ENCODE measurements around the gene HERC2. TPM values are rescaled to one million over a fixed set of nuclear protein-coding genes. Genes with fewer than 3 reads are reported as not detected.

HERC2 gene
- total and polyA plus RNA-seq, 2 of the 4 experiments (the other 2 are of a cell fraction) = 20.8 to 28.9 TPM

- H2AK5ac ChIP-seq (ENCODE audit: low read depth, low read length) = no peak overlapping the region
- dilution Hi-C loops (cut with HindIII; ENCODE audit: low sequenced_read_pairs, unreplicated experiment) = no loop called here
- H3K4me2 ChIP-seq (ENCODE audit: low read depth, low read length) = no peak overlapping the region
- H3K9ac ChIP-seq (ENCODE audit: low read depth, low read length) = no peak overlapping the region
- BruUV-seq (replicated peaks) = no TSS peak
- H3K9me1 ChIP-seq (ENCODE audit: insufficient read depth, low read length) = no peaks in the 10 kb centered on the region
- no peak overlapping the region for H3K56ac ChIP-seq (ENCODE audit: extremely low read depth, insufficient read depth, low read length)
- no peak overlapping the region for H4K5ac ChIP-seq (ENCODE audit: low read depth, low read length)
- ChIA-PET CTCF (no interaction called here), POLR2A (ENCODE audit: unreplicated experiment) (no interaction called here)
- no peak overlapping the region for H3K23ac ChIP-seq (ENCODE audit: low read depth, low read length)
- 94% methylated on average over 17 of the region's 20 CpGs; no CpG with 5 or more reads in 1 of the 2 experiments for WGBS, 2 experiments (ENCODE audit: extremely low coverage in 2 of 2, insufficient read length in 1 of 2)
- no peak overlapping the region for H3K4ac ChIP-seq (ENCODE audit: low read depth, low read length)
- H2BK120ac ChIP-seq (ENCODE audit: low read depth, low read length) = no peak overlapping the region
- TF ChIP-seq MAFK (IDR thresholded peaks at IDR 0.05; ENCODE audit: low read depth, low read length) (no peak), MAZ (IDR thresholded peaks at IDR 0.05; ENCODE audit: borderline replicate concordance, low read depth, low read length) (no peak), BHLHE40 (IDR thresholded peaks at IDR 0.05; ENCODE audit: low read depth, low read length) (no peak), NFE2L2 (IDR thresholded peaks at IDR 0.05; ENCODE audit: low read depth, low read length) (no peak), POLR2A (IDR thresholded peaks at IDR 0.05; ENCODE audit: low read depth, low read length) (no peak), ELK1 (IDR thresholded peaks at IDR 0.05; ENCODE audit: borderline replicate concordance, low read depth, low read length) (no peak), CHD1 (IDR thresholded peaks at IDR 0.05; ENCODE audit: low read depth, low read length) (no peak), CTCF (conservative IDR thresholded peaks at IDR 0.05; ENCODE audit: low read depth, low read length) (no peak), RAD21 (IDR thresholded peaks at IDR 0.05; ENCODE audit: low read length) (no peak), CEBPB (IDR thresholded peaks at IDR 0.05; ENCODE audit: low read depth, low read length) (no peak), RCOR1 (IDR thresholded peaks at IDR 0.05; ENCODE audit: insufficient replicate concordance, low read length) (no peak), SMC3 (IDR thresholded peaks at IDR 0.05; ENCODE audit: low read depth, low read length) (no peak), MXI1 (IDR thresholded peaks at IDR 0.05; ENCODE audit: borderline replicate concordance, low read depth, low read length) (no peak)
- TF ChIP-seq, protein P1, sequence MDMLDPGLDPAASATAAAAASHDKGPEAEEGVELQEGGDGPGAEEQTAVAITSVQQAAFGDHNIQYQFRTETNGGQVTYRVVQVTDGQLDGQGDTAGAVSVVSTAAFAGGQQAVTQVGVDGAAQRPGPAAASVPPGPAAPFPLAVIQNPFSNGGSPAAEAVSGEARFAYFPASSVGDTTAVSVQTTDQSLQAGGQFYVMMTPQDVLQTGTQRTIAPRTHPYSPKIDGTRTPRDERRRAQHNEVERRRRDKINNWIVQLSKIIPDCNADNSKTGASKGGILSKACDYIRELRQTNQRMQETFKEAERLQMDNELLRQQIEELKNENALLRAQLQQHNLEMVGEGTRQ (IDR thresholded peaks at IDR 0.05; ENCODE audit: low read depth, low read length) = no peak
- H3K27ac ChIP-seq (ENCODE audit: insufficient read depth, low read length) = no peak overlapping the region
- H3K9me3 ChIP-seq (ENCODE audit: control insufficient read depth, insufficient read depth, low read length) = no peaks in the 10 kb centered on the region
- intact Hi-C loops (cut with micrococcal nuclease) = no loop called here
- no peak overlapping the region for H4K8ac ChIP-seq (ENCODE audit: low read depth in 2 of 2, low read length in 2 of 2)
- no peak overlapping the region for H2BK15ac ChIP-seq (ENCODE audit: low read depth, low read length)
- H2AFZ ChIP-seq (replicated peaks; ENCODE audit: low read length, poor library complexity) = no peak overlapping the region
- no peak overlapping the region for H4K91ac ChIP-seq (ENCODE audit: insufficient read depth, low read depth, low read length)
- H3K36me3 ChIP-seq (ENCODE audit: control insufficient read depth, insufficient read depth, low read length) = no peaks in the 10 kb centered on the region
- no peaks in the 10 kb centered on the region for H3K4me1 ChIP-seq (ENCODE audit: control insufficient read depth, insufficient read depth, low read length)
- no peak overlapping the region for H3K4me3 ChIP-seq (ENCODE audit: insufficient read depth, low read depth, low read length)
- no peak for ATAC-seq (ENCODE audit: low read depth)
- H3K18ac ChIP-seq (ENCODE audit: low read depth, low read length) = no peak overlapping the region
- no peak for DNase-seq
- H4K20me1 ChIP-seq (ENCODE audit: insufficient read depth, low read length) = no peaks in the 10 kb centered on the region
- H3K14ac ChIP-seq (replicated peaks; ENCODE audit: low read depth, low read length) = no peak overlapping the region
- H2BK20ac ChIP-seq (ENCODE audit: low read depth, low read length) = no peak overlapping the region
- H3K79me1 ChIP-seq (ENCODE audit: low read depth in 1 of 2, low read length in 2 of 2) = no peaks in the 10 kb centered on the region
- no peak overlapping the region for H2AK9ac ChIP-seq (replicated peaks; ENCODE audit: low read depth, low read length, poor library complexity)
- H2BK5ac ChIP-seq (ENCODE audit: low read depth, low read length, poor library complexity, severe bottlenecking) = no peak overlapping the region
- no peaks in the 10 kb centered on the region for H3K27me3 ChIP-seq (ENCODE audit: control insufficient read depth, insufficient read depth, low read length)
- in situ Hi-C loops (cut with MboI; ENCODE audit: low sequenced_read_pairs) = no loop called here
Observed at GRCh38 chr15:28081594-28081993, 240.4 kb downstream of the HERC2 start.
